ENCODE results near the gene PIK3CA. TPM values are rescaled to one million over a fixed set of nuclear protein-coding genes. Genes with fewer than 3 reads are reported as not detected.

PIK3CA gene
- total RNA-seq, 2 experiments from 2014 or later = 9.0 to 17.8 TPM

DNA sequence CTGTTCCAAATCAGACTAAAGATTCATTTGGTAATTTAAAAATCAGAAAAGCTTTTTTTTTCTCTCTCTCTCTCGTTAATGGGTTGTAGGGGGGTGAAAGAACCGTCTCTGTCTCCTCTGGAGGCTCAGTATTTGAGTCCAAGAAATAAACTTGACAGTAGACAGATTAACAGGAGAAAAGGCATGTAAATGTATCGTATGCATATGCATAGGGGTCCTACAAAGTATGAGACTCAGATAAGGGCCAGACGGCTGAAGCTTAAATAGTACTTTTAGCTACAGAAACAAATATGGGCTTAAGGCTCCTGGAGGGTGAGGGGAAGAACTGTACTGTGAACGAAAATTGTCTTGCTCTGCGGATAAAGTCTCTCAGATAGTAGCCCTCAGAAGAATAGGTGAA is 42.4 kb downstream of the PIK3CA start:
- no TSS peak for BruUV-seq (replicated peaks)
- H3K4me2 ChIP-seq (ENCODE audit: low read length) = no peak overlapping the region
- H3K4me3 ChIP-seq (ENCODE audit: low read depth, low read length, poor library complexity, severe bottlenecking) = no peak overlapping the region
- ChIA-PET CTCF (ENCODE audit: unreplicated experiment) (no interaction called here), POLR2A (interaction anchor here (0.6 kb wide), 1 partner anchor 106 kb away, joined by 4 read pairs; no protein-coding TSS in a partner anchor)
- no peaks in the 10 kb centered on the region for H3K79me2 ChIP-seq (ENCODE audit: insufficient read depth, low read depth, low read length)
- no peaks in the 10 kb centered on the region for H3K36me3 ChIP-seq (ENCODE audit: insufficient read depth, low read length)
- H3K4me1 ChIP-seq (ENCODE audit: insufficient read depth, low read length, poor library complexity, severe bottlenecking) = peaks cover 3% of the 10 kb centered on the region
- H3K9me3 ChIP-seq (ENCODE audit: low read length) = no peaks in the 10 kb centered on the region
- H4K20me1 ChIP-seq (ENCODE audit: insufficient read depth, low read length) = no peaks in the 10 kb centered on the region
- H3K27ac ChIP-seq (ENCODE audit: low read depth, low read length, poor library complexity, severe bottlenecking) = no peak overlapping the region
- no peak for DNase-seq (ENCODE audit: low spot score)
- no peak overlapping the region for H2AFZ ChIP-seq (ENCODE audit: low read length)
- H3K9me2 ChIP-seq (ENCODE audit: insufficient read depth, low read length) = no peaks in the 10 kb centered on the region
- intact Hi-C loops (cut with micrococcal nuclease; ENCODE audit: unreplicated experiment) = no loop called here
- TF ChIP-seq CTCF (conservative IDR thresholded peaks at IDR 0.05; ENCODE audit: low read length) = no peak
- TF ChIP-seq EZH2phosphoT487 (IDR thresholded peaks at IDR 0.05; ENCODE audit: borderline replicate concordance, low read depth, low read length) = no peak

DNA sequence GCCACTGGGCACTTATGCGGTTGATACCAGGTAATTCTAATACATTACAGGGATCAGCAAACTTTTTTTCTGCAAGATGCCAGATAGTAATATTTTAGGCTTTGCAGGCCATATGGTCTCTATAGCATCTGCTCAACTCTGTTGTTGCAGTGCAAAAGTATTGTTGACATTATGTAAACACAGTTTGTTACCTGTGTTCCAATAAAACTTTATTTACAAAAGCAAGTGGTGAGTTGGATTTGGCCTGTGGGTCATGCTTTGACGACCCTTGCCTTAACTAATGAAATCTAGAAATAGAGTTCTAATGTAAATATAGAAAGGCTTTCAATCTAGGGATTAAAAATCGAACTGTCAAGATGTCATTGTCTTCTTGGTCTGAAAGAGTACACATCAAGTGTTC is 44.4 kb downstream of the PIK3CA start:
- ChIA-PET CTCF (ENCODE audit: unreplicated experiment) (no interaction called here), POLR2A (no interaction called here)
- Histone ChIP-seq H2AFZ (ENCODE audit: low read length) (no peak overlapping the region), H4K20me1 (ENCODE audit: insufficient read depth, low read length) (no peaks in the 10 kb centered on the region), H3K9me2 (ENCODE audit: insufficient read depth, low read length) (no peaks in the 10 kb centered on the region), H3K79me2 (ENCODE audit: insufficient read depth, low read depth, low read length) (no peaks in the 10 kb centered on the region), H3K9me3 (ENCODE audit: low read length) (no peaks in the 10 kb centered on the region), H3K36me3 (ENCODE audit: insufficient read depth, low read length) (no peaks in the 10 kb centered on the region), H3K4me1 (ENCODE audit: insufficient read depth, low read length, poor library complexity, severe bottlenecking) (peaks cover 11% of the 10 kb centered on the region), H3K27ac (ENCODE audit: low read depth, low read length, poor library complexity, severe bottlenecking) (no peak overlapping the region), H3K4me2 (ENCODE audit: low read length) (no peak overlapping the region), H3K4me3 (ENCODE audit: low read depth, low read length, poor library complexity, severe bottlenecking) (no peak overlapping the region)
- DNase-seq (ENCODE audit: low spot score) = no peak
- TF ChIP-seq EZH2phosphoT487 (IDR thresholded peaks at IDR 0.05; ENCODE audit: borderline replicate concordance, low read depth, low read length) (no peak), CTCF (conservative IDR thresholded peaks at IDR 0.05; ENCODE audit: low read length) (no peak)
- intact Hi-C loops (cut with micrococcal nuclease; ENCODE audit: unreplicated experiment) = no loop called here
- no TSS peak for BruUV-seq (replicated peaks)

DNA sequence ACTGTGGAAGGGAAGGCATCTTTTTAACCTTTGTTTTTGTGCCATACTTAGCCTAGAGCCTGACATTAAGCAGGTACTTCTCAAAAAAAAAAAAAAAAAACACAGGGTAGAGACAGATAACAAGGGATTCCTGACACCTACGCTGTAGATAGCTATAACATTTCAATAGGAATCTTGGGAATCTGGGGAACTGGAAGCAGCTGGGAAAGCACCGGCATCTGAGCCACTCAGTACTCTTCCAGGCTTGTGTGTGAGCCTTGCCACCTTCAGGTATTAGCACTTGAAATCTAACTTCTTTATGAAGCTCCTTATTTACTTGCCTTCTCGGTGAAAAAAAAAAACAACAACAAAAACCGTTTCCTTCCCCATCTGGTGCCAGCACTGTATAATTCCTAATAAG is 46.8 kb downstream of the PIK3CA start:
- CTCF ChIA-PET (ENCODE audit: unreplicated experiment) = interaction anchor here (0.6 kb wide), 2 partner anchors 403 to 1733 kb away, joined by 3 read pairs; no protein-coding TSS in a partner anchor
- BruUV-seq (replicated peaks) = no TSS peak
- intact Hi-C loops (cut with micrococcal nuclease; ENCODE audit: unreplicated experiment) = no loop called here
- no peak overlapping the region for H3K4me2 ChIP-seq (ENCODE audit: low read length)
- H4K20me1 ChIP-seq (ENCODE audit: insufficient read depth, low read length) = no peaks in the 10 kb centered on the region
- no peak overlapping the region for H3K27ac ChIP-seq (ENCODE audit: low read depth, low read length, poor library complexity, severe bottlenecking)
- DNase-seq (ENCODE audit: low spot score) = no peak
- H3K36me3 ChIP-seq (ENCODE audit: insufficient read depth, low read length) = no peaks in the 10 kb centered on the region; the same call in 1 of the 2 replicates
- H3K9me3 ChIP-seq (ENCODE audit: low read length) = no peaks in the 10 kb centered on the region
- peaks cover 11% of the 10 kb centered on the region for H3K4me1 ChIP-seq (ENCODE audit: insufficient read depth, low read length, poor library complexity, severe bottlenecking)
- POLR2A ChIA-PET = interaction anchor here (1.1 to 2.1 kb wide), 3 partner anchors 10 to 30 kb away, joined by 3 to 9 read pairs (median 5); no protein-coding TSS in a partner anchor
- no peak for TF ChIP-seq CTCF (conservative IDR thresholded peaks at IDR 0.05; ENCODE audit: low read length)
- TF ChIP-seq EZH2phosphoT487 (IDR thresholded peaks at IDR 0.05; ENCODE audit: borderline replicate concordance, low read depth, low read length) = no peak
- H3K79me2 ChIP-seq (ENCODE audit: insufficient read depth, low read depth, low read length) = no peaks in the 10 kb centered on the region
- H3K9me2 ChIP-seq (ENCODE audit: insufficient read depth, low read length) = no peaks in the 10 kb centered on the region
- H2AFZ ChIP-seq (ENCODE audit: low read length) = no peak overlapping the region
- no peak overlapping the region for H3K4me3 ChIP-seq (ENCODE audit: low read depth, low read length, poor library complexity, severe bottlenecking)

Measured in OCI-LY7 (cell line).